Fibroblast of villous mesenchyme (primary cell): Measurements from ENCODE around the gene RHD. TPM values are rescaled to one million over a fixed set of nuclear protein-coding genes. Genes with fewer than 3 reads are reported as not detected.
"Not testable (repeated sequence)": the region's sequence is repeated elsewhere in the genome, so short reads cannot be mapped to it uniquely, and the experiment has no call there.

Source experiments
- DNase-seq: peaks from one replicate; pipeline ENCODE4 v3.0.0-alpha.2; 2010; ENCODE audit warnings: low read depth
- H3K4me3 ChIP-seq: 2 replicates; pipeline ENCODE4 v1.5.1; 2011; ENCODE audit warnings: low read depth, mild to moderate bottlenecking, low read length
- CTCF ChIP-seq: IDR thresholded peaks from 2 replicates; pipeline ENCODE4 v1.5.1; 2012; ENCODE audit warnings: low read depth, mild to moderate bottlenecking, low read length; ENCODE audit not compliant: insufficient read depth
- total RNA-seq: library from RNA; depleted of rRNA; stranded (reverse); fragments of >200 nt; gene quantifications from 2 replicates; pipeline ENCODE4 v1.2.3, GENCODE V29; 2012

RHD gene
- total RNA-seq, 1 donor, result not detected

DNA sequence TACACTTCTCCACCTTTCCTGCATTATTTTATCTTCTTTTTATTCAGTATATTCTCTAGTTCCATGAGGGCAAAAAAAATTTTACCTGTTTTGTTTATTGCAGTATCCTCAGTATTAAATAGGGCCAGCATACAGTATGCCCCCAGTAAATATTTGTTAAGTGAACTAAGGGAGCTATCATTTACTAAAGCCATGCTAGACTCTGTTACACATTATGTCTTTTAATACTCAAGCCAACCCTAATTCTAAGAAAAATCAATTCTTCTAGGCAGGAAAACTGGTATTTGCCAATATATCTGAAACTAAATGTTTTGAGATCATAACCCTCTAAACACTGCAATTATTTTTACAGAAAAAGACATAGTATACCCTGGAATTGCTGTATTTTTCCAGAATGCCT lies 84.1 kb downstream of the RHD start:
- no peak for TF ChIP-seq CTCF
- no peak overlapping the region for H3K4me3 ChIP-seq
- no peak for DNase-seq

DNA sequence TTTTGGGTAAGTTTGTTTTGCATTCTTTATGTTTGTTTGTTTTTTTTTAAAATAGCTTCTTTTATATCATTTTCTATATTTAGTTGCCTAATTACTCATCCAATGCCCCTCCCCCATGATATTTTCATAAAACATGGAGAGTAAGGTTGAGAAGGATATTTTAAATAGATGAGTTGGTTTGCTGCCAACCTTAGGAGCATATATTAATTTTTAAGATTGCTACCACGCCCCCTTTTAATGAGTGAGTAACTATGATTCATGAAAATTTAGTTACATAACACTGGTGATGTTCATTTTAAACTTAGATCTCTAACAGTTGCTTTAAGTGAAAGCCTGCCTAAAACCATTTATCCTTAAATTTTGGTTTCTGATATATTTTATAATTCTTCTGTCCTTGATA lies 84.5 kb downstream of the RHD start:
- no peak for TF ChIP-seq CTCF

DNA sequence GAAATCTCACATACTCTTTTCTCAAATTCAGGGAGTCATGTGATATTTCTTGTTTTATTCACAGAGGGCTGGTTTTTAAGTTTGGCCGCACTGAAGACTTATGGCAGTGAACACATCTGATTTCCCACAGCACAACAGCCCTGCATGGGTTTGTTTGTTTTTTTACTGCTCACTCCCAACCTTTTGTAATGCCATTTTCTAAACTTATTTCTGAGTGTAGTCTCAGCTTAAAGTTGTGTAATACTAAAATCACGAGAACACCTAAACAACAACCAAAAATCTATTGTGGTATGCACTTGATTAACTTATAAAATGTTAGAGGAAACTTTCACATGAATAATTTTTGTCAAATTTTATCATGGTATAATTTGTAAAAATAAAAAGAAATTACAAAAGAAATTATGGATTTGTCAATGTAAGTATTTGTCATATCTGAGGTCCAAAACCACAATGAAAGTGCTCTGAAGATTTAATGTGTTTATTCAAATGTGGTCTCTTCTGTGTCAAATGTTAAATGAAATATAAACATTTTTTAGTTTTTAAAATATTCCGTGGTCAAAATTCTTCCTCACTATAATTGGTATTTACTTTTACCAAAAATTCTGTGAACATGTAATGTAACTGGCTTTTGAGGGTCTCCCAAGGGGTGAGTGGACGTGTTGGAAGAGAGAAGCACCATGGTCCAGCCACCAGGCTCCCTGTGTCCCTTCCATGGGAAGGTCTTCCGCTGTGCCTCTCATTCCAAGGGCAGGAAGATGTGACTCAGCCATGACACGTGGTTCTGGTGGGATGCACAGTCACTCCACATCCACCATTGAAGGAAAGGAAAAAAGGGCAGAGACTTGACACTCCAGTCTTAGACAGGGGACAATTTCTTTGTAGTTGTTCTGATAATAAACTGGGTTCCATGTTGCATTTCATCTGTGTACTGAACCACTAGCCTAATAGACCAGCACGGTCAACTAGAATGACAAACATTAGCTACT lies 88.6 kb downstream of the RHD start:
- TF ChIP-seq CTCF, result no peak

More for the DNA sequence above, 84.5 kb downstream of the RHD start:
- peak; percentile 58 for DNase-seq
- H3K4me3 ChIP-seq, result no peak overlapping the region

DNA sequence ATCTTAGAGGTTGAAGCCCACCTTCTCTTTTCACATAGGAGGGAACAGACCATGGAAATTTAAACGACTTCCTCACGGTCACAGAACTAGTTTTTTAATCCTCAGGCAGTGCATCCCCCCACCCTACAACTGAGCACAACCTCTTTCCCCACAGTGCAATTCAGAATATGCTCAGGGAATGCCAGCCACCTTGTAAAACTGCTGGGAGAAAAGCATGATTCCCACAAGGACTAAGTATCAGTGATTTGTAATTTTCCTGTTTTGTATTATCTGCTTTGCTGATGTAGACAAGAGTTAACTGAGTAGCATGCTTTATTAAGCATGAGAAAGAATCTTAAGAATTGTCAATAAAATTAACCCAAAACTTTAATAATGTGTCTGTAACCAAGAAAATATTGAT lies 89.6 kb downstream of the RHD start:
- DNase-seq, result peak; percentile 84
- TF ChIP-seq CTCF, result no peak
- no peak overlapping the region for H3K4me3 ChIP-seq

More for the DNA sequence above, 88.6 kb downstream of the RHD start:
- no peak overlapping the region for H3K4me3 ChIP-seq
- peak; percentile 86 for DNase-seq

- DNase-seq, H3K4me3 ChIP-seq: not testable (repeated sequence)
These were observed 90.6 kb downstream of the RHD start for GRCh38 chr1:25362634-25363559.

- H3K4me3 ChIP-seq, result no peak overlapping the region
- peak; percentile 18 for DNase-seq
- no peak for TF ChIP-seq CTCF
These were observed 96.9 kb downstream of the RHD start for GRCh38 chr1:25369241-25369640.

GRCh38 chr1:25369691-25370271 lies 97.5 kb downstream of the RHD start:
- not testable (repeated sequence) for H3K4me3 ChIP-seq, DNase-seq

GRCh38 chr1:25371757-25372156 lies 99.4 kb downstream of the RHD start:
- H3K4me3 ChIP-seq, result not testable (repeated sequence)
- DNase-seq, result peak; percentile 80

- not testable (repeated sequence) for H3K4me3 ChIP-seq, DNase-seq
These were observed 106.1 kb downstream of the RHD start for GRCh38 chr1:25378367-25378766.
